ENCODE data around the gene TBX5.

DNA sequence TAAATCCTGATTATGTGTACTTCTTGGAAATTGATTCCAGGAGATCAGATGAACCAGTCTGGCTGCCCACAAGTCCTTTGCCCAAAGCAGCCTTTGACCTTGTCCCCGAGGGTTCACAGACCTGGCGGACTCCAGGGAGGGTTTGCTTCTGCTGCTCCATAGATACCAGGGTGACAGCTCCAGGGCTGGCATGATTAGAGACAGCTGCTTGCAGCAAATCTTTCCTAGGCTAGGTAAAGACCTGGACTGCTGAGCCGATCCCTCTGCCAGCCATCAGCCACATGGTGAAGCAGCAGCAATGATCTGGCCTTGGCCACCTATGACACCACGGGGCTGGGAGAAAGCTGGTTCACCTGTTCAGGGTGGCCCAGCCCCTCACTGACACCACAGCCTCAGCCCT, 10.1 kb upstream of the TBX5 start:
- TF ChIP-seq EZH2 (IDR thresholded peaks at IDR 0.05) (no peak), POLR2AphosphoS5 (IDR thresholded peaks at IDR 0.05; ENCODE audit: borderline replicate concordance, low read depth, low read length) (no peak)
